SHP77 treated with DMSO at 0.1 percent for 48 hours (cell line): Measurements from ENCODE around the gene SLU7.
A peak's percentile ranks its signal among the peaks of the same experiment; 100 is the strongest.

Experiments
- DNase-seq: peaks from one replicate; lab custom pipeline; 2025; lab: John Stamatoyannopoulos, UW

SLU7 gene

DNA sequence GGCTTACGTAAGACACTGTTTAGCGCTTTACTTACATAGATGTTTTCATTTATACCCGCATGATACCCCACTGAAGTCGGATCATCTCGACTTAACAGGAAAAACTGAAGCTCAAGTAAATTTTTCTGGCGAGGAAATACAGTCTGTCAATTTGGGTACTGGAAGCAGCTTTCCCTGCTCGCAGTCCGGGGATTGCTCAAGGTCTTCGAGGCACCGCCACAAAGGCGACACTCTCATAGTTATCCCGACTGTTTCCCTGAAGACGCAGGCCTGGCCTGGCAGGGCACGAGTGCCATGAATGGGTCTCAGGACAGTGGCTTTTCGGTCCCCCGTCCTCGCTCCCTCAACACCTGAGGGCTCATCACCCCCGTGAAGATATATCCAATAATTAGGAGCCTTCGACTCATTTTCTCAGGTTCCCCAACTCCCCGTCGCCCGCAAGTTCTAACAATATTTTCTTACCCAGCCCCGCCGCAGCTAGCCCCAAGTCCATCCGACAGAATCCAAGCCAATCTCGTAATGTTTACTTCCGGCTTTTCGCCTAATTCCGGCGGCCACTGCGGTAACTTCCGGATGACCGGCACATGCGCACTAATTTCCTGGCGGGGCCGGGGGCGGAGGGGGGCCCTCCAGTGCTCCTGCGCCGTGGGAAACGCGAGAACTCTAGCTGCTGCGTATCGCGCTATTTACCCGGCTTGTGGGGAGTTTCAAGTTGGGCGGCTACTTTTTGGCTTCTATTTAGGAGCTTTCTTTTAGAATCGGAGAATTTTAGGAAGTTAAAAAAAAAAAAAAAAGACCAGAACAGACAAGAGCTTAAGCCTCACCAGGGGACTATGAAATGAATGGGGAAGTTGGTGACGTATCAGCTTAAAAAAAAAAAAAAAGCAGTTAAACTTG lies at the start of gene SLU7:
Gene SLU7 (minus strand): TSS at position 521 of the 897 bp plus-strand sequence. CDS start 3,787 bp downstream, outside the sequence.
- peak; percentile 89 for DNase-seq

DNA sequence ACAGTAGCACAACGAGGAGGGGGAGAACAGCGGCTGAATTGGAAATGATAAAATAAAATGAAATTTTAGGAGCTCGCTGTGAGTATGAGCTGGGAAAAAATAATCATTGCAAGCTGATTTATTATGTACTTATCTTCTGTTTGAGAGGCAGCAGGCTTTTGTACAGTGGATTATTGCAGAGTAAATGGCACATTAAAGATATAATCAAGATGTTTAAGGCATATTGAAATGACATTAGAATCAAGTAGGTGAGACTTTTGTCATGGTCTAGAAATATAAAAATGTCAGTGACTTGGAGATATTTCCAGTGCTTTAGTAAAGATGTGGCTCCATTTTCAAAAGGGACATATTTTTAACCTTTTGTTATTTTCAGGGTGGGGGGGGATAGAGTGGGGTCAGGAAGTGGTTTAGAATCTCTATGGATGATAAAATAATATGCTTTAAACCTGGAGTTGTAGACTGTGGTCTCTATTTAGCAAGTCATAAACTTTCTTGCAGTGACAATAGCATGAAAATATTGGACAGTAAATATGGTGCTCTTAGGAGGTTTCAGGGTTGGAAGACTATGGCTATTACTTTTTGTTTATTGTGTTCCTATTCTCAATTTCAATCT lies 49.6 kb upstream of the SLU7 start:
- no peak for DNase-seq

GRCh38 chr5:160467555-160468362 lies 48.9 kb upstream of the SLU7 start:
- DNase-seq = no peak

DNA sequence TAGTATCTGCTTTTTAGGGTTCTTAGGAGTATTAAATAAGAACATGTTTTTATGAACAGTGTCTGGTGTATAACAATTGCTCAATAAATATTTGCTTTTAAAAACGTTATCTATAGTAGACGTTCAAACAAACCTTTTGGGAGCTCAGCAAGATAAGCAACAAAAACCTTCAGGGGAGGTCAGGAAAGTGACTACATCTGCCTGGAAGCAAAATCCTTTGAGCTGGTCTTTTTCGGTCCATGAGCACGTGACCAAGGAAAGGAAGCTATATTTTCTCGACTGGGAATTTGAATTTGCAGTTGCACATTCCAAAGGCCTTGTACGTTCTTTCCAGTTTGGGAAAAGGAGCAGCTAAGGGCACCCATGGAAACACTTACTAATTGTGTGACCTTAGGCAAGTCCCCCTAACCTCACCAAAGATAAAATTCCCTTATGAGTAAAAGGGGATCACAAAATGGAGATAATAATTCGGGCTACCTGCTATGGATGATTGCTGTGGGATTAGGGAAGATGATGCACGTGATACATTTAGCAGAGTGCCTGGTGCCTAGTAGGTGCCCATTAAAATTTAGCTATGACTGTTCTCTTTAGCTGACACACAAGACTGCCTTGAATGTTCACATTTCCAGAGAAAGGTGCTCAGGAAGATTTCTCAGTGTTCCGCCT lies 48.1 kb upstream of the SLU7 start:
- DNase-seq = no peak

DNA sequence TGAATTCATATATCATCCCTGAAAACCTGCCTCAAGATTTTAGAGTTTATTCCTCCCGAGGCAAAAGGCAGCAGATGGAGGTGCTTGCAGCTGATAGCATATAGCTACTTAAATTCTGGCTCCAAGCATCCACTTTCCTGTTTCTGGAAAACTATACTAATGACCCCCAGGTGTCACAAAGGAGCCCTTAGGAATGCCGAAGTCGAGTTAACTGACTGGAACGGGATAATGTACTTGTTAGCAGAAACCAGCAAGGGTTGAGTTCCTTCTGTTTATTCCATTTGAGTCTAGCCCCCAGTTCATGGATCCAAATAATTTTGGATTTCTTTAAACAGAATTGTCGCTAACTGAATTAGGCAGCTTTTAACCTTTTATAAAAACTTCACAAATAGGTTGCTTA lies 47.2 kb upstream of the SLU7 start:
- DNase-seq = no peak

- DNase-seq = no peak
Measured at GRCh38 chr5:160464466-160464797, 45.6 kb upstream of the SLU7 start.

GRCh38 chr5:160463740-160464465 lies 45.0 kb upstream of the SLU7 start:
- DNase-seq = no peak

DNA sequence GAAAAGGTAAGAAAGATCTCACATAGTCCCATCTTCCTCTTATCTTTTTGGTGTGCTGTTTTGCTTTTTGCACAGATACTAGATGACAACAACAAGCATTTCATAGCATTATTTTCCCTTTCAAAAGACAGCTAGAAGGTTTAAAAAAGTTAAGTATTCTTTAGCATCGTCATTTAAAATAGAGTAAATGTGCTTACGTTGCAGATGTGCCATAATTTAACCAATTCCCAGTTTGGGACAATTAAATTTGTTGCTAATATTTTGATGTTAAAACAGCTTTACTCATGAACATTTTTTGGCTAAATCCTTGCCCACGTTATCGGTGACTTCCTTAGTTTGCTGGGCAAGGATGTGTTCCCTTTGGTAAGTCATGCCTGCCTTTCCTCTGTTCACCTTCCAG lies 44.3 kb upstream of the SLU7 start:
- no peak for DNase-seq

- no peak for DNase-seq
Measured at GRCh38 chr5:160462167-160462566, 43.3 kb upstream of the SLU7 start.

- no peak for DNase-seq
Measured at GRCh38 chr5:160461378-160461777, 42.5 kb upstream of the SLU7 start.

GRCh38 chr5:160460377-160461049 lies 41.6 kb upstream of the SLU7 start:
- DNase-seq = no peak

- no peak for DNase-seq
Measured at GRCh38 chr5:160458806-160459800, 40.2 kb upstream of the SLU7 start.

DNA sequence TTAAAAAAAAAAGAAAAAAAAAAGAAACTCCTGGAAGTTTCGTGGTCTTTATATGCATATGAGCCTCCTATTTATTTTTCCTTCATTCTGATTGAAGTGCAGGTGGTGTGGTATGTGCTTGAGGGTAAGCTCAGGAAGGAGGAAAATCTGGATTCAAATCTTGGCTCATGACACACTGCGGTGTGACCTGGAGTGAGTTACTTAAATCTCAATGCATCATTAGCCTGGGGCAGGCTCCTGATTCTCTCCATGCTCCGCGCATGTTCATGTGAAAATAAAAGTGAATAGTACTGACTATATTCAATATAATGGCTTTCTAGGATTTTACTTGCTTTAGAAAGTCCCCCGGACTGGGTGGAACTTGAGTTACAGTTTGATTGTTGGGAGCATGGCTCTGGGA lies 38.4 kb upstream of the SLU7 start:
- DNase-seq = no peak

GRCh38 chr5:160456480-160457177 lies 37.7 kb upstream of the SLU7 start:
- no peak for DNase-seq

DNA sequence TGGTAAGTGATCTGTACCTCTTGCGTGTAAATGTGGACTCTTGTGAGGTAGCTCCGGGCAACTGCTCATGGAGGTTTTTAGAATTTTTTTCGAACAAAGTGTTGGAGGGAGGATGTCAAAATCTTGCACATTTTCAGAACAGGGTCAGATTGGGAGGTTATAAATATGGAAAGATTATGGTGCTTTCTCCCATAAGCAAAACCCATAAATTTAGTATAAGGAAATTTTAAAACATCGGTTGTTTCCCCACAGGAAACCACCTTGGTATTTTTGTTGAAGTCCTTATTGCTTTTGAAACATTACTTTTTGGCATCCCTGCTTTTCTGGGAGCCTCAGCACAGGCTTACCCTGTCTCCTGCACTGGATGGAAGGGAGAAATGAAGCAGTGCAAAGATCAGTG lies 36.7 kb upstream of the SLU7 start:
- no peak for DNase-seq

GRCh38 chr5:160453751-160454150 lies 34.9 kb upstream of the SLU7 start:
- DNase-seq = no peak

DNA sequence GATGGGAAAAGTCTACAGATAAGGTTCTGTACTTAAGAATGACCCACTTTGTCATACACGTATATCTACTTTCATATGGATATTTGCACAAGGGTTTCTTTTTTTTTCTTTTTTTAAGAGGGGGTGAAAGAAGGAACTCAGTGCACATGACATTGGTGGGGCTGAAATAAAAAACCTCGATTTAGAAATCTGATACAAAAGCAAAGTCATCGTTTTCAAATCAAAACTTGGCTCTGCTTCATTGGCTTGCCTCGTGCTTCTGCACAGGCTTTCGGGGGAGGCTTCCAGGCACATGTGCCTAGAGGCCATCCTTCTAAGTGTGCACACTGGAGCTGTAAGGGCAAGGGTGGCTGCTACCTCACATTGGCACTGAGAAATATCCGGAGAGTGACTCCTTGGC lies 33.9 kb upstream of the SLU7 start:
- no peak for DNase-seq

GRCh38 chr5:160452036-160452435 lies 33.2 kb upstream of the SLU7 start:
- no peak for DNase-seq

GRCh38 chr5:160451281-160451680 lies 32.4 kb upstream of the SLU7 start:
- DNase-seq = no peak
